M059J (cell line): ENCODE measurements around the gene GIMAP8. TPM values are rescaled to one million over a fixed set of nuclear protein-coding genes. Genes with fewer than 3 reads are reported as not detected.
"Not testable (repeated sequence)": the region's sequence is repeated elsewhere in the genome, so short reads cannot be mapped to it uniquely, and the experiment has no call there.

Experiments
- DNase-seq: peaks from one replicate; pipeline ENCODE4 v3.0.0-alpha.2; 2012; ENCODE audit warnings: low read depth
- total RNA-seq: library from RNA; depleted of rRNA; stranded (reverse); fragments of >200 nt; shearing (Covaris generic); gene quantifications from 2 replicates; pipeline ENCODE4 v1.2.3, GENCODE V29; 2014

GIMAP8 gene
- total RNA-seq, 1 experiment from 2014 or later = not detected

DNA sequence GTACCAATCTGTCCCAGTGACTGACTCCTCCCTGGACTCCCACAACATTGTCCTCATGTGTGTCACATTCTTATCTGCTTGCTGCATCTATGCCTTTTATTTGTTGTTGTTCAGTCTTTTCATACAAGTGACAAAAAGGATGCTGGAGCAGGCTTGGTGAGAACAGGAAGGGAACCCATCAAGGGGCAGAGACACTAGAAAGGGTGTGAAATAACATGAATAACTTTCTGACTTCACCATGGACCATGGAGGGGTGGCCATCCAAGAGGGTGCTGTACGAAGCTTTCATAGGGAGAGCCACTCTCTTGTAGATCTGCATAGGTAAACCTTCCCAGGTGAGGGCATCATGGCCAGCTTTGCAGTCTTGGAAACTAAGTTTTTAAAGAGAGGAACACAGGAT, 14.5 kb downstream of the GIMAP8 start:
- DNase-seq = no peak

DNA sequence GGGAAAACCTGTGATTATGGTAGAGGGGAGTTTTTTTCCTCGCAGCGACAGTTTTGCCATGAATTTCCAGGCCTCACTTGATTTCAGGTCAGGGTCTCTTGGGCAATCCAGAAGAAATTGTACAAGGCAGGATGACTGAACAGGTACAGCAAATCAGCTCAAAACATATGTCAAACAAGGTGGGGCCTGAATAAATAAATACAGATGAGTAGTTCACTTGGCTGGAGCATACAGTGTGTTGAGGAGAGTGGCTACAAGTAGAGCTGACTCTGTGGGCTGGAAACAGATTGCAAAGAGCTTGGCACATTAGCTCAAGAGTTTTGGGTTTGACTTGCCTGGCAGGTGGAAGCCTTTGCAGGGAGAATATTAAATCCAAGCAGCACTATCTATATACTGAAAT, 15.0 kb downstream of the GIMAP8 start:
- no peak for DNase-seq

DNA sequence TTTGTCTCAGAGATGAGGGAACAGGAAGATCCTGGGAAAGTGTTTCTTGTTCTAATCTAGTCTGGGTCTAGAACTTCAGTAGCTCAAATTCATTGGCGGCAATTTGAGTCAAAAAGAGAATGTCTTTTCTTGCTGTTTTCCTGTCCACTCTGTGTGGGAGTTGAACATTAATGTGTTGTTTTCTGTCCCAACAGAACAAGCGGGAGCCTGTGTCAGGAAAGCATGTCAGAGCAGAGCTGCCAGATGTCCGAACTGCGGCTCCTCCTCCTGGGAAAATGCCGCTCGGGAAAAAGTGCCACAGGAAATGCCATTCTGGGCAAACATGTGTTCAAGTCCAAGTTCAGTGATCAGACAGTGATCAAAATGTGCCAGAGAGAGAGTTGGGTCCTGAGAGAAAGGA, 16.0 kb downstream of the GIMAP8 start:
- DNase-seq = no peak

DNA sequence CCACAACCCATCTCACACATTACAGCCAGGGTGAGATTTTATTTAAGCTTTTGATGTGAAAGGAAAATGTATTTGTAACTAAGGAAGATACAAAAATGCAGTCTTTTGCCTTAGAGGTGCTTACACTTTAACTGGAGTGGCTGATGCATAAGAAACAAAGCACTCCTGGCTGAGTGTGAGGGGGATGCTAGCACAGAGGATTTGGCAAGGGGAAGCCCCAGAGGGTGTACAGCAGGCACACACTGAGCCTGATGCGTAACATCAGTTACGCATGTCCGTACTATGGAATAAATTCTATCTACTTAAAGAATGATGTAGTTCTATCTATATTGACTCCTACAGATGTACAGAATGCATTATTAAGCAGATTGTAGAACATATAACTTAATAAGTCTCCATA, 17.8 kb downstream of the GIMAP8 start:
- DNase-seq = no peak

DNA sequence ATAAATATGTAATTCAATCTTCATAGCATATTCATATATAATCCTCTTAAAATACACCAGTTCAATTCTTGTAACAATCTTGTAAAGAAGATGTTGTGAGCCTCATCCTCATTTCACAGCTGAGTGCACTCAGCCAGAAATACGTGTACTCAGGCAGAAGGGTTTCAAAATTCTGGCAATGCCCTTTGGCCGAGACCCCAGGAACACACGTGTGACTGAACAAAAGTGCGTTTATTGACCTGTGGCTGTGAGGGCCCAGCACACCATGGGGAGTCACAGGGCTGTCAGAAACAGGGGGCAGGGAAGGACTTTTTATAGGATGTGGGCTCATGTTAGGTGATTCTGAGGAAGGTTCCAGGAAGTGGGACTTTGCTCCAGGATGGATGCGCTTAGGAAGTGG, 21.5 kb downstream of the GIMAP8 start:
- no peak for DNase-seq

DNA sequence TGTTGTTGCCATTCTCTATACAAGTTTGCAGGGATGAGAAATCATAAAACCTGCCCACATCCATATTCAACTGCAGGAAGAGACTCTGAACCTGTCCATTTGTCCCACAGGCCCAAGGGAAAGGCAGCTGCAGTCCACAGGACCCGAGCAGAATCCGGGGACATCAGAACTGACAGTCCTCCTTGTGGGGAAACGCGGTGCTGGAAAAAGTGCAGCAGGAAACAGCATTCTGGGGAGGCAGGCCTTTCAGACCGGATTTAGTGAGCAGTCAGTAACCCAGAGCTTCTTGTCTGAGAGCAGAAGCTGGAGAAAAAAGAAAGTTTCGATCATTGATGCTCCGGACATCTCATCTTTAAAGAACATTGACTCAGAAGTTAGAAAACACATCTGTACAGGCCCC, 23.5 kb downstream of the GIMAP8 start:
- DNase-seq = no peak

DNA sequence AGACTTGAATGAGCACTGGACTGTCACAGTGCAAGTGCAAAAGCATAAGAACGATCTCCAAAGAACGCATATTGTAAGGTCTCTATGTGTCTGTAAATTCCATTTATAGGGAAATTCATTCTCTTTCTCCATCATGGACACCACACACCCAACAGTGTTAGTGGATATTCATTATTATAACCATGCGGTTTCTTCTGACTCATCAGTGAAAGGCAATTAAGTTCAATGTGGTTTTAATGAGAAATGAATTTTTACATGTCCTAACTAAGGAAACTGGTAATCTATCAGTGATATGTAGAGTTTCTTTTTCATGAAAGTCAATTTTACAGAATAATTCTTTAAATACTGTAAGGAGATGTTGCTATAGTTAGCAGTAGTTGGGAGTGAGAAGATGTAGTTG, 25.9 kb downstream of the GIMAP8 start:
- no peak for DNase-seq

DNA sequence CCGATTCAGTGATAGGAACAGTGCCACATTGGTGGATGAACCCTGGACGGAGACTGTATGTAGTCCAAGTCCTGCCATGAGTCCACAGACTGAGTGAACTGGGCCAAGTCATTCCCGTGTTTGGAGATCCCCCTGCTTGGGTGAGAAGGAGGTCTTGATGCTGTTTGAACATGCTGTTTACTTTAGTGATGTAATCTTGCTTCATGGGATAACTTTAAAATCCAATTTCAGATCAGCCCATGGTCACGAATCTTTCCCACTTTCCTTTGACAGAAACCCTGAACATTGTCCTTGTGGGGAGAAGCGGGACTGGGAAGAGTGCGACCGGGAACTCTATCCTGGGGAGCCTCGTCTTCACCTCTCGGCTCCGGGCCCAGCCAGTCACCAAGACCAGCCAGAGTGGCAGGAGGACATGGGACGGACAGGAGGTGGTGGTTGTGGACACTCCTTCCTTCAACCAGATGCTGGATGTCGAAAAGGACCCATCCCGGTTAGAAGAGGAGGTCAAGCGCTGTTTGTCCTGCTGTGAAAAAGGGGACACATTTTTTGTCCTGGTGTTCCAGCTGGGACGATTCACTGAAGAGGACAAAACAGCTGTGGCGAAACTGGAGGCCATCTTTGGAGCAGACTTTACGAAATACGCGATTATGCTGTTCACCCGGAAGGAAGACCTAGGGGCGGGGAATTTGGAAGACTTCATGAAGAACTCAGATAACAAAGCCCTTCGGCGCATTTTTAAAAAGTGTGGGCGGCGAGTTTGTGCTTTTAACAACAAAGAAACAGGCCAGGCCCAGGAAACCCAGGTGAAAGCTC, 26.6 kb downstream of the GIMAP8 start:
- DNase-seq = no peak

DNA sequence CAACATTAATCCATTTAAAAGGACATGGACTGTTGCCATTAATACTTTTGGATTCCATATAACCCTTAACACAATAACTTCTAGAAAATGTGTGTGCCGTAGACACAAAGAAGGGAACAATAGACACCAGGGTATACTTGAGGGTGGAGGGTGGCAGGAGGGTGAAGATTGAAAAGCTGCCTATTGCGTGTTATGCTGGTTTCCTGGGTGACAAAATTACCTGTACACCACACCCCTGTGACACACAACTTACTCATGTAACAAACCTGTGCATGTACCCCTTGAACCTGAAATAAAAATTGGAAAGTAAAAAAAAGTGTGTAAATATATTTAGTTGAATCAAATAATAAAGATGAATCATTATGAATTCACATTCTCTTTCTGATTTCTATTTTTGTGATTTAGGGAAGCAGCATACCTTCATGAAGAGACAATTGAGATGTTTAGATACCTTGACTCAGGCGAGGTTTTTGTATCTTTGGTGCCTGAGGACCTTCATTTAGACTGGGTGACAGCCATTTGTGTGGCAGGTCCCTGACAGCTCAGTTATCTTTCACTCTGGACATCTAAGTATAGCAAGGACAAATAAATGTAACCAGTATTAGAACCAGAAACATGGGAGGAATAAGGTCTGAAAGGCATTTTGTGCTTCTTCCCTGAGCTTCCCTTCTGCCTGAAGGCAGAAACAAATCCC, 28.7 kb downstream of the GIMAP8 start:
- no peak for DNase-seq

DNA sequence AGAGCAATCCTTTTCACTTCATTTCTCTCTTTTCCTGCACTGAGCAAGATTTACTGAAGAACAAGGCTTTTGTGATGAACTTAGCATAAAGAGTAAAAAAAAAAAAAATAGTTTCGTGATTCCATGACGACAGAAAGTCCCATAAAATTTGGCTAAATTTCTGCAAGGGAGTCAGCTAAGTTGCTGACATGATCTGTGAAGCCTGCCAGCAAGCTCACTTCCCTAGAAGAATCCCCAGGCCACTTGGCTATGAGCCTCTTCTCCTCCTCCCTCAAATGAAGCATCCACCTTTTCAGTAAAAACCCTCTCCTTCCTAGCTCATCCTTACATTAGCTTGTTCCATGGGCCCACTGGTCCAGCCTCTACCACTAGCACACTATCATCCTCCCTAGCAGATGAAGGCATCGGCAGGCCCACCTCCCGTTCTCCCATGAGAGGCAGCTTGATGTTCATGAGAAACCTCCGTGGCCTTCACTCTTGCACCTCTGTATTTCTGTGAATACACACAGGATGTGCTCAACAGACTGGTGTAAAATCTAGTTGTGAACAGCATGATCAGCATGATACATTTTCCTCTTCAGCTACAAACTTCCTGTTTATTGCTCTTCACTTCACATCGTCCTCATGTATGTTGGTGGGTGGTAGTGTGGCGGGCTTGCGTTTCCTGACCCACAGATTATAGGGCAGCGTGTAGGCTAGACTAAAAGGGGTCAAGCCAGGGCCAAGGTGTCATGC, 30.9 kb downstream of the GIMAP8 start:
- no peak for DNase-seq

DNA sequence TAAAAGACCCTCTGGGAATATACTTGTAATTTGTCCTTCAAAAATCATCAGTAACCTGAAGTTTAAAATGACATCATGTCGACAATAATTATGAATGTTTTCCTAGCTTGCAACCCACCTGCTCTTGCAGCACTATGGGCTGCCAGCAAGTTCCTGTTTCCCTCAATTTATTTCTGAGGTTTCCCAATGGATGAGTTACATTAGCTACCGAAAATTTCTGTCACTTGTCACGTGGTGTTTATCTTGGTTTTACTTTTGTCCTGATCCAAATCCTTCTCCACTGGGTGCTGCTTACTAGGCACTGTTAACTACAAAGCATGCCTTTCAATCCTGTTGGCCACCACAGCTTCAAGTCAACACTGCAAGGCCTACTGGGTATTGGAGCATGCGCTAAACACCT, 31.5 kb downstream of the GIMAP8 start:
- DNase-seq = no peak

DNA sequence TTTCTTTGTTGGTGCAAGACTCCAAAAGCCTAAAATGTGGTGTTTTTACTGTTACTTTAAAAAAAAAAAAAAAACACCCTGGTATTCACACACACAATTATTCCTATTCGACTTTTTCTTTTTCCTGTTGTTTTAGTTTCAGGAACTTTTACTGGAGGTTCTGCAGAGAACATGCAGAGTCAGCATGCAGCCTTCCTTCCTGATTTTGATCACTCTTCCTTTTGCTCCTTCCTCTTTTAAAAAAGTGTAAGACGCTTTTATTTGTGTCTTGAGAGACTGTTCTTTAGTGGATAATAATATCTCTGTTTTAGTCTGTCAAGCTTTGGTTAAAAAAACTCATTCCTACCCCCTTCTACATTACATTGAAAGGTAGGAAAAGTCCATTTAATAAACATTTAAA, 33.1 kb downstream of the GIMAP8 start:
- not testable (repeated sequence) for DNase-seq

DNA sequence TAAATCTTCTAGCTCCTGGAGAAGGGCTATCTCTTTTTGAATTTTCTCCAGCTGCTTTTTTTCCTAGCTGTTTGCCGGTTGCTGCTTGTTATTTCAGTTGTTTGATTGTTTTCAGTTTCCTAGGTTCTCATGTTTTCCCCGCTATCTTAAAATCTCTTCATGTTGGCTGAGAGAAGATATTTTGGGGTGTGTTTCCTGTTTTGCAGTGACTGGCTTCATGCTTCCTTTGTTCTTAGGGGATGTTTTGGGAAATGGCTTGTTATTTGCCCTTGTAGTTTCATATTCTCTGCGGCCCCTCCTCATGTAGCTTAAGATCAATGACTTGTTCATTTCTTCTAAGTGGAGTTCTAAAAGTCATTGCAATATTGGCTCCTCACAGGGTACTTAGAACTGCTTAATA, 33.6 kb downstream of the GIMAP8 start:
- DNase-seq = not testable (repeated sequence)

DNA sequence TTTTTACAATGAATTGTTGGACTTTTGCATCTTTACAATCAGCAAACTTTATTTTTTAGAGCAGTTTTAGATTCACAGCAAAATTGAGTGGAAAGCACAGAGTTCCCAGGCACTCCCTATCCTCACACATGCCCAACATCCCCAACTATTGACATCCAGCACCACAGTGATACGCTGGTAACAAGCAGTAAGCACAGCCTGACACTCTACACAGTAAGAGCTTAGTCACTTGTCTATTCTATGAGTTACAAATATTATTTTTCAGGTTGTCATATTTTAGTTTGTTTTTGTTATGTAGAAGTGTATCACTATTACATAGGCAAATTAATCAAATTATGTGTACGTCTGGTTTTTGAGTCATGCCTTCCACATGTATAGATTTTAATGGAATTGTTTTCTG, 37.2 kb downstream of the GIMAP8 start:
- no peak for DNase-seq

DNA sequence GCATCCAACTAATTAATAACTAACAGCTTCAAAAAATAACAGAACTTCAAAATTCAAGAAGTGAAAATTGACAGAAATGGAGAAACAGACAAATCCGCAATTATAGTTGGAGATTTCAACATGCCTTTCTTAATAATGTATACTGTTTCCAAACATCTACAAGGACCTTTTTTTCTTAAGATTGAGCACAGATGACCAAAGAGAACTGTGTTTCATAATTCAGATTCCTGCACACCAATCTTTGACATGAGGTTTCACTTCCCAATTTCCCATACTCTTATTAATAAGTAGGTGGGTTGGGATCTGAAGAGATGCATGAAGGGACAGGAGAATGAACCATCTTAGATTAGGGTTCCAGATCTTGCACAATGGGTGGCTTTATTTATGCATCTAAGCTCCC, 39.4 kb downstream of the GIMAP8 start:
- DNase-seq = no peak

DNA sequence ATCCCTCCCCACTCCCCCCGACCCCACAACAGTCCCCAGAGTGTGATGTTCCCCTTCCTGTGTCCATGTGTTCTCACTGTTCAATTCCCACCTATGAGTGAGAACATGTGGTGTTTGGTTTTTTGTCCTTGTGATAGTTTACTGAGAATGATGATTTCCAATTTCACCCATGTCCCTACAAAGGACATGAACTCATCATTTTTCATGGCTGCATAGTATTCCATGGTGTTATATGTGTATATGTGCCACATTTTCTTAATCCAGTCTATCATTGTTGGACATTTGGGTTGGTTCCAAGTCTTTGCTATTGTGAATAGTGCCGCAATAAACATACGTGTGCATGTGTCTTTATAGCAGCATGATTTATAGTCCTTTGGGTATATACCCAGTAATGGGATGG, 43.0 kb downstream of the GIMAP8 start:
- DNase-seq = not testable (repeated sequence)

DNA sequence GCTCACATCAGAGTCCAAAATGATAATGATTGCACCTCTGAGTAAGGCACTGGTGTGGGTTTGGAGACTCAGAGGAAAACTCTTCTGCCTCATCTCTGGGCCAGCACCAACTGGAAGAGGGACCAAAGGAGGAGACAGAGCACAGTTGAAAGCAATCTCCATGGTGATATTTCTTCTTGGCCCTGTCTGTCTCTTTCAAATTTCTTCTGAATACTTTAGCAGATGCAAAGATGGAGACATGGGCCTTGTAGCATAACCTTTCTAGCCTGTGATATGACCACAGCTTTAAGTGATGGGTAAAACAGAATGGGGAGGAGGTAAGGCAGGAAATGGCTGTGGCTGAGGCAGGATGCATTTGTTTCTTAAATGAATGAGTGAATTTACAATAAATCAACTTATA, 52.1 kb downstream of the GIMAP8 start:
- no peak for DNase-seq

DNA sequence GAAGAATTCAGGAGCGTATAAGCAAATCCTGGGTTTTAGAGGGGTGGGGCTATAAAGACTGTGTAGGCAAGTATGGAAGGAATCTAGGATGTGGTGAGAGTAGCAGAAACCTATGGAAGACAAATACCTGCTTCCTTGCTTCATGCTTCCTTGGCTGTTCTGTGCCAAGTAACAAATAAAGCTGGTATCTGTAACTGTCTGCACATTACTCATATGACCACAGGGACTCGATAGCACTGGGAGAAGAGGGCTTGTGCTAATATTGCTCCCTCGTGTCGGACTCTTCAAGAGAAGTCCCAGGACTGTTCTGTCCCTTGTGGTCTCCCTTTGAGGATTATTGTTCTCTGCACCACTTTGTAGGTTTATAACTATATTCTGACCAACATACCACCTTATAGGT, 52.7 kb downstream of the GIMAP8 start:
- no peak for DNase-seq

DNA sequence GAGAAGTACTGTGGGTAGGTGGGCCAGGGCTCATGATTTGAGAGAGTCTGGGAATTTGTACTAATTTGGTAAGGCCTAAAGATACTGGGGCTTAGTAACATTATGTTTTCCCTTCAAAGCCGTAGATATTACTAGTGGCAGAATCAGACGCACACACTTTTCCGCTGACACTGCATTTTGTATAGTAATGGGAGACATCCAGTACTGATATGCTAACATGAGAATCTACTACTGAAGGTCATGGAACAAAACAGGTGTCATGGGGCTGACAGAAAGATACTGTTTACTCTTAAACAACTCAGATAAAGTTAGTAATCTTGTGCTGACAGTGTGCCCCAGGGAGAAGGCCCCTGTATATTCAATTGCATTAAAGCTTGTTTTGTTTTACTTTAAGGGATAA, 53.2 kb downstream of the GIMAP8 start:
- DNase-seq = no peak

DNA sequence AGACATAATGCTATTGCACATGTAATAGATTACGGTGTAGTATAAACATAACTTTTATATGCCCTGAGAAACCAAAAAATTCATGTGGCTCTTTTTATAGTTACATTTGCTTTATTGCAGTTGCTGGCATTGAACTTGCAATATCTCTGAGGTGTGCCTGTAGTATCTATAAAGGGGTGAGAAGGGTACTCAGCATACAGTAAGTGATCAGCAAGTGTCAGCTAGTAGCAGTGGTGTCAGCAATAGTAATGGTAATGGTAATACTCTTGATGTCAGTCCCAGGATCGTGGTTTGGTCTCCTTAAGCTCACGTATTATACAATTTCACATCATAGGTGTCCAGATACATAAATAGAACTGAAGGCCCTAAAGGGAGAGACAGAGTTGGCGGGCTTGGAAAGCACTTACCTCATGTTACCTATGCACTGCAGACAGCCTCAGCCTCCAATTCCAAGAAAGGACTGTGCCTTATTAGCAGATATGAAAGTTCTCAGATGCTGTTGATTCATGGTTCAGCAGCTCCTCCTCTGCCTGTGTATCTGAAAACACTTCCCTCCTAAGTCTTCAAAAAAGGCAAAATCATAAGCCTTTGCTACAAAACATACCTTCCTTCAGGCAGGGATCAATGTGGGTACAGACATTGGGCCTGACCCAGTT, 57.6 kb downstream of the GIMAP8 start:
- DNase-seq = no peak

DNA sequence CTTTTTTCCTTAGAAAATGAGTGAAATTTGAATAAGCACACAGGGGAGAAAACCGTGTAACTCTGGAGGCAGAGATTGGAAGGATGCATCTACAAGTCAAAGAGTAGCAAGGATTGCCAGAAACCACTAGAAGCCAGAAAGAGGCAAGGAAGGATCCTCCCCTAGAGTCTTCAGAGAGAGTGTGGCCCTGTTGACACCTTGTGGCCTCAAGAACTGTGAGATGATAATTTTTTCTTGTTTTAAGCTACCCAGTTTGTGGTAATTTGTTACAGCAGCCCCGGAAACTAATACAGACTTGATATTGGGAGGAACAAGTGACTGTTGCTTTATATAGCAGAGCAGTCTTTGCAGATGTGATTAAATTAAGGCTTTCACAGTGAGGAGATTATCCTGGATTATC, 60.6 kb downstream of the GIMAP8 start:
- DNase-seq = no peak

DNA sequence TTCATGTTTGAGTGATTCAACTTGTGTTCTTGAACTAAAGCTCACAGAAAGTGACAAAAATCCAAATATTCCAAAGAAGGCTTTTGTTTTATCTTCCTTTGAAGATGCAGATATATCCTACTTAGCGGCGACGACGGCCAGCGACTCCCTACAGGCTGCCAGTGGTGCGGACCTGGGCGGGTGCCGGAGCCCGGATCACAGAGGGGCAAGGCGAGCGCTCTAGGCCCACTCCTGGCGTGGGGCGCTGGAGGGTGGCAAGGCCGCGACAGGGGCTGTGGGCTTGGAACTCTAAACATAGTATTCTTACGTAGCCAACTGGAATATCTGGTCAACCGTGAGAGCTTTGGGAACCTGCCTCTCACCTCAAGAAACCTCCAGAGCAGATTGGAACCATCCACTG, 63.3 kb downstream of the GIMAP8 start:
- DNase-seq = no peak
